Islet precursor cell (in vitro differentiated cells): ENCODE data around the gene TIMM21.
A peak's percentile ranks its signal among the peaks of the same experiment; 100 is the strongest.

Experiments used
- DNase-seq: peaks from one replicate; pipeline ENCODE4 v3.0.0-alpha.2; 2018

TIMM21 gene

DNA sequence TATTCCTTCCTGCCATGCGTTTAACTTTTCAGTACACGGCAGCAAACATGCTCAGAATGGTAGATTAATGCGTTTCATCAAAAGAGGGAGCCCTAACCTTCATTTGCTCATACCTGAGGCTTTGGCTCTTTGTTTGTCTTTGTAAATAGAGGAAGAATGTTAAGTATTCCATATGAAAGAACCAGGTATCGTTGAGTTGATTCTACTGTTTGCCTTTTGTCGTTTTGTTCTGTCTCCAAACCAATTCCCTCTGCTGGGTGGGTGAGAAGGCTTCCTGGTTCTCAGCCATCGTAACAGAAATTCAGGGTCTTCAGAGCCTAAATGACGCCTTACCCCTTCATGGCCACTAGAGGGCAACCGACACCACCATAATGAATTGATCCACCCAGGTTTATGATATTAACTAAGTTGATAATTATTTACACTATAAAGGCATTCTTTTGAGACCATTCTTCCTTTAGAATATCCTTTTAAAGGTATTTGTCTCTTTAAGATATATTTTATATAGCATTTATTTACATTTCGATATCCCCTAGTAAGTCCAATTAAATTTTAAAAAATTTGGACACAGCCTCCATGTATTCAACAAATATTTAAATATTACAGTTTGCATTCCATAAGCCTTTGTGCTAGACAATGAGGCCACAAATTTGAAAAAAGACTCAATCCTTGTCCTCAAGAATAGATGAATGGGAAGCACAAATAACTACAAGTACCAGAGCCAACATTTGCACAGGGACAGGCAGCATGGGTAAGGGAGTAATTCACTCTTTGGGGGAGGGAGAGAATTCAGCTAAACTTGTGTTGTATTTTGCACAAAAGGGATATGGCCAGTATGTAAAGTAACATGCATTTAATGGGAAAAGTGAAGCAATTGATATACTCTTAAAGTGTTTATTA is 48.1 kb downstream of the TIMM21 start:
- DNase-seq: no peak

DNA sequence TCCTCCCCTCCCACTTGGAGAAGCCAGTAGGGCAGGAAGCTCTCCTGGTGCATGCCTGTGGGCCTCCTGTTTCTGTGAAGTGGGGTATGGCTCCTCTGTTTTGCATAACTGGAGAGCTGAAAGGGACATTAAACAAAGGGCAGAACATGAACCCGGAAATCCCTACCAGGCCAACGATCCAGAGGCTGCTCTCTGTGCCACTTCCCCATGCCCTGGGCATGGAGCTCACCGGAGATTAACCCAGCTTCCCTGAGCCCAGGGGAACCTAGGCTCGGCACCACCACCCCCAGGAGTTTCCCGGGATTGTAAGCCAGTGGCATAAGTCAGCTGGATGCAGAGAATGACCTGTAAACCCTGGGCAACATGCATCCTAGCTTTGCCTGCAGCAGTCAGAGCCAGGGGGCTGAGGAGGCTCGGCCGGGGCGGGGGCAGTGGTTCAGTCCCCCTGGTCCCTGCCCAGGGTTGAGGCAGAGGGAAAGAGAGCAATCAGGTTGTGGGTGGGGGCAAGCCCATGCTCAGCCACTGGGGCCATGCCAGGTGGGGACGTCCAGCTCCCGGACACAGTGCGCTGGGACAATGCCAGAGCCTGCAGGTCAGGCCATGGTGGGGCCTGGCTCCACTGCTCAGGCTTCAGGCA is 49.5 kb downstream of the TIMM21 start:
- no peak for DNase-seq

DNA sequence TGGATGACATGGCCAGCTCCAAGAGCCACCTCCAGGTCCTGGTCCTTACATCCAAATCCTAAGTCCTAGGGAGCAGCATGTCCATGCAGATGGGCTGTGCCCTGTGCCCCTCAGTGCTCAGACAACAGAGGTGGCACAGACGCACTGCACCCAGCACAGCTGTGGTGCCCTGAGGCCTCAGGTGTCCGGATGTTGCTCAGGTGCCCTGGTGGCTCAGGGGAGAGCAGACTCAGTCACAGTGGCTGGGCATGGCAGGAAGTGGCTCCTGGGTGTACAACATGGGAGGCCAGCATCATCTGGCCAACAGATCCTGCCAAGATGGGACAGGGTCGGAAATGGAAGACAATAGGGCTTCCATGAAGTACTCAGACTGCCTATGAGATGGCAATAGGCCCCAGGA is 50.1 kb downstream of the TIMM21 start:
- DNase-seq: no peak

DNA sequence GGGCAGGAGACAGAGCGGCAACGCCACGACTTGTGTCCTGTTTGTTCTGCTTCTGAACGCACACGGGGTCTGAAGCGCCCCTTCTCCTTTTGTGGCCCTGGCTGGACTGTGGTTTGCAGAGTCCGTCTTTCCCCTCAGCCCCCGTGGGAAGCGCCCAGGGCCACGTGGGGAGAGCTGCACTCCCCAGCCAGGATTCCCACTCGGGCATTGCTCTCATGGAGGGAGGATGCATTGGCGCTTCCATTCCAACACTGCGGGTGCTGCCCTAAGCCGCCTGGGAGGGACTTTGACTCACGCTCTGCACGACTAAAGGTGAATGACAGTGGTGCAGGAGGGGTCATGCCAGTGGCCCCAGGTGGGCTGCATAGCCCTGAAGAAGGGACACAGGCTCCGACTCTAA is 52.5 kb downstream of the TIMM21 start:
- peak; percentile 43 for DNase-seq

DNA sequence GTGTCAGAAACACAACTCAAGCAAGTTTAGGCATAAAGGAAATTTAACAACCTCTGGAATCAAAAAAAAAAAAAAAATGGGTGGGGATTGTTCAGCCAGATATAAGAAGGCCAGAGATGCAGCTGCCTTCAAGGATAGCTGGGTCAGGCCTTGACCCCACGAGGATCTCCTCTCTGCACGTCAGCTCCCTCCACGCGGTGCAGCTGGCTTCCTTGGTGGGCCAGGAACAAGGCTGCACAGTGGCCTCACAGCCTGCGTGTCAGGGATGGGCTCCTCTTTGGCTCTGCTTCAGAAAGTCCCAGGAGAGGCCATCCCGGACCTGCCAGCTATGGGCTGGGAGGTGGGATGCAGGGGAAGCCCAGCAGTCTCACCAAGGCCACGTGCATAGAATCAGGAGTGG is 55.5 kb downstream of the TIMM21 start:
- DNase-seq: no peak

DNA sequence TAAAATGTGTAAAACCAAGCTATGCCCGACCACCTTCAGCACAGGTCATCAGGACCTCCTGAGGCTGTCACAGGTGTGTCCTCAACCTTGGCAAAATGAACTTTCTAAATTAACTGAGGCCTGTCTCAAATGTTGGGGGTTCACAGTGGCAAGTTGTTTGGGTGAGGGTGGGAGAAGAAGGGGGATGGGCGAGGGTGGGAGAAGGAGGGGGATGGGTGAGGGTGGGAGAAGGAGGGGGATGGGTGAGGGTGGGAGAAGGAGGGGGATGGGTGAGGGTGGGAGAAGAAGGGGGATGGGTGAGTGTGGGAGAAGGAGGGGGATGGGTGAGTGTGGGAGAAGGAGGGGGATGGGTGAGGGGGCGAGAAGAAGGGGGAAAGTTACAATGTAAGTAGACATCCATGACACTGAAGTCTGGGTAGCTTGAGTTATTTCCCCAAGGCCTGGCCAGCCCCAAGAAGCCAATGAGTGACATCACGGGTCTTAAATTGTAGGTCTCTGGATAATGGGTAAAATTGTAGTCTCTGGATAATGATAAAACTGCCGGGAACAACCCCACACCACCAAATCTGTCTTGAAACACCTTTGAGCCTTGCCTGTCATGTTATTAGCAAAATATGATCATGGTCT is 56.3 kb downstream of the TIMM21 start:
- DNase-seq: no peak
